ENCODE data around the gene SEMA4G. TPM values are rescaled to one million over a fixed set of nuclear protein-coding genes. Genes with fewer than 3 reads are reported as not detected.

Gene SEMA4G
- total and polyA plus RNA-seq, 2 of the 13 experiments (the other 11 are each of a cell fraction or from before 2014, with no cell fraction given) = 46.2 to 207 TPM

GRCh38 chr10:100960251-100960650 is 9.1 kb upstream of the SEMA4G start:
- ChIA-PET POLR2A (no interaction called here), CTCF (ENCODE audit: low intra/inter-chr PET ratio, low total read pairs) (no interaction called here)
- peaks cover 29% of the 10 kb centered on the region for H3K4me1 ChIP-seq (ENCODE audit: insufficient read depth, low read length)
- no peak overlapping the region for H3K4me2 ChIP-seq (ENCODE audit: low read depth, low read length)
- H3K36me3 ChIP-seq (replicated peaks in 1 of 2; ENCODE audit: control insufficient read depth in 1 of 2, insufficient read depth in 2 of 2, low read length in 2 of 2) = peaks cover 5 to 44% of the 10 kb centered on the region in 2 experiments
- H4K20me1 ChIP-seq (ENCODE audit: insufficient read depth, low read length) = no peaks in the 10 kb centered on the region; the same call in 1 of the 2 replicates
- no peak overlapping the region for H3K4me3 ChIP-seq (replicated peaks in 1 of 3; ENCODE audit: insufficient read depth in 1 of 3, low read depth in 2 of 3, low read length in 3 of 3)
- H3K79me2 ChIP-seq (ENCODE audit: insufficient read depth, low read length) = no peaks in the 10 kb centered on the region
- no peak overlapping the region for H3K9ac ChIP-seq (ENCODE audit: insufficient read depth, low read depth, low read length)
- in situ Hi-C loops (cut with HindIII; ENCODE audit: extremely low pct_ligation_motif_present, low pct_unique_long_range_greater_than_20kb) = no loop called here
- no peaks in the 10 kb centered on the region for H3K27me3 ChIP-seq (ENCODE audit: control insufficient read depth in 1 of 2, insufficient read depth in 2 of 2, low read length in 2 of 2)
- no peaks in the 10 kb centered on the region for H3K9me3 ChIP-seq (ENCODE audit: low read length)
- intact Hi-C loops (cut with micrococcal nuclease; ENCODE audit: unreplicated experiment) = no loop called here
- FAIRE-seq (no peak), ATAC-seq (no peak), DNase-seq (ENCODE audit: low spot score) (no peak)
- H3K27ac ChIP-seq (ENCODE audit: extremely low read length, insufficient read depth, low read length) = no peak overlapping the region
- no peak for TF ChIP-seq ZNF549 (CRISPR knock-in tag; IDR thresholded peaks at IDR 0.05)
- TF ChIP-seq SRSF4 (IDR thresholded peaks at IDR 0.05; ENCODE audit: low read depth, low read length, poor library complexity, severe bottlenecking) = no peak
- TF ChIP-seq ZIK1 (CRISPR knock-in tag; IDR thresholded peaks at IDR 0.05; ENCODE audit: borderline replicate concordance, low read depth) = no peak
- TF ChIP-seq ZNF276 (CRISPR knock-in tag; IDR thresholded peaks at IDR 0.05; ENCODE audit: low read depth) = no peak
- no peak for TF ChIP-seq MYC (CRISPR knock-in tag; IDR thresholded peaks at IDR 0.05; ENCODE audit: borderline replicate concordance)
- TF ChIP-seq ZNF20 (CRISPR knock-in tag; IDR thresholded peaks at IDR 0.05) = no peak
- no peak for TF ChIP-seq HES4 (CRISPR knock-in tag; IDR thresholded peaks at IDR 0.05; ENCODE audit: borderline replicate concordance)
- TF ChIP-seq ZNF713 (CRISPR knock-in tag; IDR thresholded peaks at IDR 0.05) = no peak
- TF ChIP-seq ZNF512 (CRISPR knock-in tag; IDR thresholded peaks at IDR 0.05) = no peak
- no peak overlapping the region for H2AFZ ChIP-seq (ENCODE audit: low read length)
- no TSS peak for BruUV-seq (replicated peaks)
